B cell (primary cell): ENCODE results near the gene GNGT2. TPM values are rescaled to one million over a fixed set of nuclear protein-coding genes. Genes with fewer than 3 reads are reported as not detected.

Source experiments
- ATAC-seq: fragments of 200-7000 bp; cut with Tn5 transposase; one replicate; pipeline ENCODE4 v1.10.0; 2021; ENCODE audit warnings: low read depth, mild to moderate bottlenecking, moderate number of reproducible peaks, moderate library complexity
- CTCF ChIA-PET: fragments of 350-600 bp; sonication (Branson Sonifier 250); formaldehyde crosslinking; loops from one replicate; lab custom pipeline; 2021; ENCODE audit warnings: antibody characterized with exemption, inconsistent platforms; lab: Charles Lee
- POLR2A ChIA-PET: fragments of 350-600 bp; sonication (Branson Sonifier 250); formaldehyde crosslinking; loops from one replicate; lab custom pipeline; 2021; ENCODE audit warnings: antibody characterized with exemption; lab: Charles Lee
- DNase-seq: peaks from one replicate; pipeline ENCODE4 v3.0.0; 2013
- H2AFZ ChIP-seq: 2 replicates; pipeline ENCODE4 v1.6.1; 2012; ENCODE audit warnings: mild to moderate bottlenecking, low read depth, low read length; ENCODE audit not compliant: insufficient read depth, poor library complexity, severe bottlenecking
- H3K27ac ChIP-seq, 2 donors: 1 replicate in 1 of 2; 2 replicates in 1 of 2; pipeline ENCODE4 v1.5.1; 2012 to 2013; ENCODE audit warnings: low read length in 2 of 2, mild to moderate bottlenecking in 2 of 2, moderate library complexity in 1 of 2
- H3K27me3 ChIP-seq, 4 experiments: fragments of 200-600 bp in 1 of 4; sonication (generic) in 1 of 4; replicated peaks in 1 of 4; 1 replicate in 2 of 4; 2 replicates in 2 of 4; pipeline versions ENCODE4 v1.6.1 to v1.7.0; 2013 to 2016; ENCODE audit warnings: low read length in 3 of 4, mild to moderate bottlenecking in 2 of 4, mixed read lengths in 1 of 4, moderate library complexity in 1 of 4; ENCODE audit not compliant: insufficient read depth in 4 of 4, control insufficient read depth in 3 of 4; ENCODE audit errors: control extremely low read depth in 1 of 4
- H3K36me3 ChIP-seq, 2 experiments: replicated peaks in 1 of 2; 1 replicate in 1 of 2; 2 replicates in 1 of 2; pipeline versions ENCODE4 v1.6.1 to v1.7.1; 2013; ENCODE audit warnings: low read length in 1 of 2; ENCODE audit not compliant: insufficient read depth in 2 of 2, control insufficient read depth in 1 of 2; ENCODE audit errors: control extremely low read depth in 1 of 2, extremely low read depth in 1 of 2
- H3K4me1 ChIP-seq, 2 donors: fragments of 200-600 bp in 1 of 2; sonication (generic) in 1 of 2; 1 replicate in 1 of 2; 2 replicates in 1 of 2; pipeline versions ENCODE4 v1.5.1 to v1.6.1; 2013 to 2017; ENCODE audit warnings: low read length in 2 of 2; ENCODE audit not compliant: control insufficient read depth in 2 of 2, insufficient read depth in 2 of 2
- H3K4me2 ChIP-seq: replicated peaks from 2 replicates; pipeline ENCODE3; 2012; ENCODE audit warnings: mild to moderate bottlenecking, low read depth, low read length; ENCODE audit not compliant: poor library complexity, severe bottlenecking
- H3K4me3 ChIP-seq, 5 experiments: fragments of 200-600 bp in 1 of 5; sonication (generic) in 1 of 5; 1 replicate in 3 of 5; 2 replicates in 2 of 5; pipeline versions ENCODE4 v1.5.1 to v1.7.0; 2011 to 2016; ENCODE audit warnings: low read length in 4 of 5, mild to moderate bottlenecking in 4 of 5, low read depth in 2 of 5, control low read depth in 1 of 5, moderate library complexity in 1 of 5; ENCODE audit not compliant: insufficient read depth in 1 of 5; ENCODE audit errors: control extremely low read depth in 1 of 5, extremely low read depth in 1 of 5
- H3K79me2 ChIP-seq: fragments of 200-600 bp; sonication (generic); one replicate; pipeline ENCODE4 v1.6.0; 2016; ENCODE audit warnings: low read length; ENCODE audit not compliant: control insufficient read depth, insufficient read depth
- H3K9ac ChIP-seq: fragments of 200-600 bp; sonication (generic); 2 replicates; pipeline ENCODE4 v1.6.1; 2017; ENCODE audit warnings: mild to moderate bottlenecking, low read length, moderate library complexity
- H3K9me3 ChIP-seq, 3 donors: one replicate each; pipeline versions ENCODE4 v1.6.1 to v1.7.1; 2013; ENCODE audit warnings: low read length in 2 of 3; ENCODE audit not compliant: control insufficient read depth in 2 of 3, insufficient read depth in 1 of 3; ENCODE audit errors: control extremely low read depth in 1 of 3
- H4K20me1 ChIP-seq: 2 replicates; pipeline ENCODE4 v1.6.0; 2012; ENCODE audit warnings: mild to moderate bottlenecking, low read length; ENCODE audit not compliant: insufficient read depth, control insufficient read depth, poor library complexity, severe bottlenecking
- H3K27ac Mint-ChIP-seq: one replicate; pipeline ENCODE4 v1.8.0; 2021; ENCODE audit warnings: mixed read lengths
- H3K27me3 Mint-ChIP-seq: one replicate; pipeline ENCODE4 v1.8.0; 2021; ENCODE audit warnings: mixed read lengths
- H3K4me1 Mint-ChIP-seq: one replicate; pipeline ENCODE4 v1.8.0; 2021; ENCODE audit warnings: mixed read lengths
- H3K4me3 Mint-ChIP-seq: one replicate; pipeline ENCODE4 v1.8.0; 2021; ENCODE audit warnings: mixed read lengths
- H3K9me3 Mint-ChIP-seq: one replicate; pipeline ENCODE4 v1.8.0; 2022; ENCODE audit warnings: mixed read lengths; ENCODE audit not compliant: insufficient read depth
- EZH2 ChIP-seq: IDR thresholded peaks from 2 replicates; pipeline ENCODE4 v1.6.1; 2012; ENCODE audit warnings: borderline replicate concordance, low read depth, mild to moderate bottlenecking, moderate library complexity, low read length; ENCODE audit not compliant: insufficient read depth, poor library complexity, severe bottlenecking
- WGBS: methylation state at CpG from one replicate; pipeline ENCODE4 v1.1.5; 2013; ENCODE audit warnings: missing lambda C conversion rate; ENCODE audit not compliant: insufficient coverage; 5-methylcytosine and 5-hydroxymethylcytosine counted together
- intact Hi-C: fragments of 100-400 bp; cut with micrococcal nuclease; formaldehyde crosslinking; loops from one replicate; pipeline ENCODE4 v1.10.0; 2022
- polyA plus RNA-seq: library from polyadenylated mRNA; depleted of rRNA; stranded (reverse); fragments of >200 nt; gene quantifications from 2 replicates; pipeline ENCODE4 v1.2.3, GENCODE V29; 2012
- total RNA-seq, 2 donors: library from RNA; stranded (reverse); fragments of 120-200 nt in 1 of 2; gene quantifications; 1 replicate in 1 of 2; 2 replicates in 1 of 2; pipeline versions ENCODE4 v1.2.3 to v1.2.4, GENCODE V29; 2013 to 2022
- TF ChIP-seq, protein P1 (sequence below): fragments of 200-600 bp; IDR thresholded peaks from one replicate; pipeline ENCODE4 v1.8.0; 2022; ENCODE audit warnings: antibody characterized with exemption, mild to moderate bottlenecking

GNGT2 gene
- total and polyA plus RNA-seq, 2 donors (not counting 1 experiment from before 2014, with no cell fraction given) = 5.1 to 11.1 TPM

DNA sequence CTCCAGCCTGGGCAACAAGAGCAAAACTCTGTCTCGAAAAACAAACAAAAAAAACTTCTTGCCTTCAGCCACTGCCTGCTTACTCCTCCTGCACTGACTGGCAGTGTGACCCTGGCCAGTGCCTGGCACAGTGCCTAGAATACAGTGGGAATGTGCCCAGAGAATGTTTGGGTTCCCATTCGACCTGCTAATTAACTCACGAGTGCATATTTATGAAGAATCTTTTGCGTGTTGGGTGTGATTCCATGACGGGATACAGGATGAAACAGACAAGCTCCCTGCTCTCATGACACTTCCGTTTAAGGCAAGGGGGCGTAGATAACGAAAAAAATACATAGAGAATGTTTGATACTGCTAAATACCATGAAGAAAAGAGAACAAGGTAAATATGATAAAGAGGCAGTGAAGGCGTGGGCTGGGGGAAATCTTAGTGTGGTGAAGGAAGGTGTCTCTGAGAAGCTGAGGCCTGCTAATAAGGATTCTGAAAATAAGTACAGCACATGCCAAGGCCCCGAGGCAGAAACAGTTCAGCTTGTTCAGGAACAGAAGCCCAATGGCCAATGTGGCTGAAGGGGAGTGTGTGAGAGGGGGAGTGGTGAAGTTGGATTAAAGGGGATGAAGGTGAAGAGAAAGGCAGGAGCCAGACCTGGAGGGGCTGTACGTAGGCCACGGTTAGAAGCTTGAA is 4.4 kb upstream of the GNGT2 start:
- CTCF ChIA-PET = interaction anchor here (0.7 to 11.9 kb wide), 8 partner anchors 8 to 34 kb away, joined by 3 to 140 read pairs (median 5); partner anchors contain the start of gene PHOSPHO1
- Mint-ChIP-seq H3K27me3 (no peaks in the 10 kb centered on the region), H3K4me1 (peaks cover 87% of the 10 kb centered on the region), H3K9me3 (no peaks in the 10 kb centered on the region), H3K4me3 (peak overlapping the region; percentile 66), H3K27ac (peak overlapping the region; percentile 87)
- H3K79me2 ChIP-seq = peaks cover 70% of the 10 kb centered on the region
- peaks cover 0 to 6% (median 0%) of the 10 kb centered on the region in 3 donors for H3K9me3 ChIP-seq
- H4K20me1 ChIP-seq = peaks cover 10% of the 10 kb centered on the region
- POLR2A ChIA-PET = interaction anchor here (2.3 kb wide), 1 partner anchor 22 kb away, joined by 19 read pairs; no protein-coding TSS in a partner anchor
- no peak overlapping the region for H3K4me3 ChIP-seq
- no peaks in the 10 kb centered on the region for H3K27me3 ChIP-seq
- no peak overlapping the region for H3K9ac ChIP-seq
- 59% methylated on average over 10 of the region's 12 CpGs for WGBS
- peak overlapping the region; percentile 39 for H3K4me2 ChIP-seq
- intact Hi-C loops = no loop called here
- H3K27ac ChIP-seq = peak overlapping the region; percentile 15 to 64
- peaks cover 92 to 100% of the 10 kb centered on the region in 2 donors for H3K4me1 ChIP-seq
- peaks cover 3 to 7% of the 10 kb centered on the region in 2 experiments for H3K36me3 ChIP-seq
- ATAC-seq (no peak), DNase-seq (peak; percentile 19)
- no peak overlapping the region for H2AFZ ChIP-seq
- TF ChIP-seq, protein P1, sequence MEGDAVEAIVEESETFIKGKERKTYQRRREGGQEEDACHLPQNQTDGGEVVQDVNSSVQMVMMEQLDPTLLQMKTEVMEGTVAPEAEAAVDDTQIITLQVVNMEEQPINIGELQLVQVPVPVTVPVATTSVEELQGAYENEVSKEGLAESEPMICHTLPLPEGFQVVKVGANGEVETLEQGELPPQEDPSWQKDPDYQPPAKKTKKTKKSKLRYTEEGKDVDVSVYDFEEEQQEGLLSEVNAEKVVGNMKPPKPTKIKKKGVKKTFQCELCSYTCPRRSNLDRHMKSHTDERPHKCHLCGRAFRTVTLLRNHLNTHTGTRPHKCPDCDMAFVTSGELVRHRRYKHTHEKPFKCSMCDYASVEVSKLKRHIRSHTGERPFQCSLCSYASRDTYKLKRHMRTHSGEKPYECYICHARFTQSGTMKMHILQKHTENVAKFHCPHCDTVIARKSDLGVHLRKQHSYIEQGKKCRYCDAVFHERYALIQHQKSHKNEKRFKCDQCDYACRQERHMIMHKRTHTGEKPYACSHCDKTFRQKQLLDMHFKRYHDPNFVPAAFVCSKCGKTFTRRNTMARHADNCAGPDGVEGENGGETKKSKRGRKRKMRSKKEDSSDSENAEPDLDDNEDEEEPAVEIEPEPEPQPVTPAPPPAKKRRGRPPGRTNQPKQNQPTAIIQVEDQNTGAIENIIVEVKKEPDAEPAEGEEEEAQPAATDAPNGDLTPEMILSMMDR = no peak
- TF ChIP-seq EZH2 = no peak

DNA sequence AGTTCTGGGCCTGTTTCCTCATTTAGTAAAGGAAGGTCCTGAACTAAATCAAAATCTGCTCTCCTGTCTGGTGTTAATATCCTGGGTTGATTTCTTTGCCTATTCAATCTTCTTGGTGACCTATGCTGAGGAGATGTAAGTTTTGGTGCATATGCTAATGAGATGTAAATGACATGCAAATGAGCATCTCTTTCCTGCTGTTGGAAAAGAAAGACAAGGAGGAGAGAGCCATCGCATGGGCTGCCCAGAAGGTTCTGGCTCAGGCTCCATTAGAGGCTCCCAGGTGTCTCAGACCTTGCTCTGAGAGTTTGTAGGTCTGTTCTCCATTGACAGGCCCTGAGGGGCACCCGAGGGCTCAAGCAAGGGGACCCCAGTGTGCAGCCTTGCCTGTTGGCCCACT is 3.5 kb upstream of the GNGT2 start:
- POLR2A ChIA-PET = interaction anchor here (1.1 kb wide), 1 partner anchor 10 kb away, joined by 3 read pairs; no protein-coding TSS in a partner anchor
- no peak overlapping the region for H2AFZ ChIP-seq
- peak overlapping the region; percentile 2 for H3K9ac ChIP-seq
- H3K36me3 ChIP-seq = peaks cover 3 to 7% of the 10 kb centered on the region in 2 experiments
- Mint-ChIP-seq H3K9me3 (no peaks in the 10 kb centered on the region), H3K27me3 (no peaks in the 10 kb centered on the region), H3K4me1 (peaks cover 88% of the 10 kb centered on the region), H3K4me3 (peak overlapping the region; percentile 88), H3K27ac (peak overlapping the region; percentile 97)
- peaks cover 10% of the 10 kb centered on the region for H4K20me1 ChIP-seq
- H3K79me2 ChIP-seq = peaks cover 80% of the 10 kb centered on the region
- no peak for TF ChIP-seq EZH2
- H3K9me3 ChIP-seq = no peaks in the 10 kb centered on the region
- no peak for DNase-seq
- CTCF ChIA-PET = interaction anchor here (1.8 to 11.9 kb wide), 3 partner anchors 9 to 20 kb away, joined by 5 to 140 read pairs (median 36); partner anchors contain the start of gene PHOSPHO1
- ATAC-seq = no peak
- peak overlapping the region; percentile 4 to 64 for H3K27ac ChIP-seq
- H3K27me3 ChIP-seq = no peaks in the 10 kb centered on the region
- intact Hi-C loops = no loop called here
- peak overlapping the region in 3 of 5 experiments; percentile 2 to 13 (median 4) for H3K4me3 ChIP-seq
- WGBS = 75% methylated on average over 2 of the region's 2 CpGs
- peaks cover 92 to 100% of the 10 kb centered on the region in 2 donors for H3K4me1 ChIP-seq
- peak overlapping the region; percentile 74 for H3K4me2 ChIP-seq
